HepG2 (cell line): ENCODE measurements around the gene TCERG1L. TPM values are rescaled to one million over a fixed set of nuclear protein-coding genes. Genes with fewer than 3 reads are reported as not detected.
"Not testable (repeated sequence)": the region's sequence is repeated elsewhere in the genome, so short reads cannot be mapped to it uniquely, and the experiment has no call there.

Experiments used
- ATAC-seq: fragments of 200-7000 bp; cut with Tn5 transposase; 3 replicates; pipeline ENCODE4 v1.9.1; 2020; ENCODE audit warnings: mild to moderate bottlenecking, moderate library complexity
- BruUV-seq: library from RNA; stranded (reverse); fragments of 400-500 nt; replicated peaks from 2 replicates; lab custom pipeline; 2021; lab: Mats Ljungman, UMichigan
- CTCF ChIA-PET: fragments of 300-600 bp; formaldehyde crosslinking; extraction: SDS; loops from one replicate; lab custom pipeline; 2021; ENCODE audit warnings: low total read pairs, inconsistent platforms, low intra/inter-chr PET ratio; lab: Yijun Ruan, JAX
- POLR2A ChIA-PET: fragments of 350-600 bp; sonication (Branson Sonifier 250); formaldehyde crosslinking; loops from one replicate; lab custom pipeline; 2020; ENCODE audit warnings: antibody characterized with exemption, inconsistent platforms; lab: Yijun Ruan, JAX
- DNase-seq: peaks from one replicate; pipeline ENCODE4 v3.0.0-alpha.2; 2015; ENCODE audit warnings: low spot score
- FAIRE-seq: peaks from 3 replicates; lab custom pipeline; 2011; peaks lifted over from hg19 to GRCh38; lab: Jason Lieb, UNC
- H2AFZ ChIP-seq: one replicate; pipeline ENCODE4 v1.6.1; 2011; ENCODE audit warnings: low read length, inconsistent platforms
- H3K27ac ChIP-seq: fragments of 300-600 bp; 3 replicates; pipeline ENCODE4 v1.8.0; 2011; ENCODE audit warnings: mixed run types, mild to moderate bottlenecking, mixed read lengths, low read length, inconsistent platforms; ENCODE audit not compliant: insufficient read depth; ENCODE audit errors: extremely low read length
- H3K27me3 ChIP-seq, 2 experiments: fragments of 200-600 bp in 1 of 2; 2 replicates in 1 of 2; 3 replicates in 1 of 2; pipeline versions ENCODE4 v1.6.0 to v1.8.0; 2011; ENCODE audit warnings: low read length in 2 of 2, mild to moderate bottlenecking in 2 of 2, moderate library complexity in 2 of 2, inconsistent platforms in 1 of 2; ENCODE audit not compliant: insufficient read depth in 2 of 2, control insufficient read depth in 1 of 2
- H3K36me3 ChIP-seq, 2 experiments: fragments of 200-600 bp in 1 of 2; replicated peaks in 1 of 2; 2 replicates in 1 of 2; 3 replicates in 1 of 2; pipeline versions ENCODE4 v1.5.1 to v1.8.0; 2011; ENCODE audit warnings: low read length in 2 of 2, inconsistent platforms in 1 of 2; ENCODE audit not compliant: insufficient read depth in 2 of 2, control insufficient read depth in 1 of 2
- H3K4me1 ChIP-seq: 2 replicates; pipeline ENCODE4 v1.5.1; 2012; ENCODE audit warnings: low read length, inconsistent platforms; ENCODE audit not compliant: insufficient read depth
- H3K4me2 ChIP-seq: 2 replicates; pipeline ENCODE4 v1.6.0; 2011; ENCODE audit warnings: low read depth, low read length, inconsistent platforms
- H3K4me3 ChIP-seq, 3 experiments: fragments of 200-600 bp in 1 of 3; sonication (generic), shearing (Covaris generic) in 1 of 3; replicated peaks in 1 of 3; 2 replicates each; pipeline ENCODE4 v1.5.1; 2011 to 2016; ENCODE audit warnings: low read length in 3 of 3, inconsistent platforms in 2 of 3, low read depth in 2 of 3, mild to moderate bottlenecking in 2 of 3, control low read depth in 1 of 3, mixed read lengths in 1 of 3; ENCODE audit not compliant: insufficient read depth in 1 of 3
- H3K79me2 ChIP-seq: one replicate; pipeline ENCODE4 v1.6.1; 2011; ENCODE audit warnings: low read length, inconsistent platforms; ENCODE audit not compliant: insufficient read depth
- H3K9ac ChIP-seq: 2 replicates; pipeline ENCODE4 v1.6.0; 2011; ENCODE audit warnings: mild to moderate bottlenecking, low read depth, low read length, inconsistent platforms; ENCODE audit not compliant: insufficient read depth
- H3K9me3 ChIP-seq: 2 replicates; pipeline ENCODE4 v1.5.1; 2012; ENCODE audit warnings: mild to moderate bottlenecking, low read length
- H4K20me1 ChIP-seq: 2 replicates; pipeline ENCODE4 v1.6.0; 2011; ENCODE audit warnings: inconsistent platforms, mild to moderate bottlenecking, low read length, moderate library complexity; ENCODE audit not compliant: insufficient read depth
- ZNF124 ChIP-seq: sonication (generic); formaldehyde crosslinking; IDR thresholded peaks from 2 replicates; pipeline ENCODE4 v1.4.0; 2020; ENCODE audit warnings: missing genetic modification reagents
- ZNF619 ChIP-seq: sonication (generic); formaldehyde crosslinking; IDR thresholded peaks from 2 replicates; pipeline ENCODE4 v1.4.0; 2020; ENCODE audit warnings: mild to moderate bottlenecking, missing genetic modification reagents
- ZNF782 ChIP-seq: sonication (generic); formaldehyde crosslinking; IDR thresholded peaks from 2 replicates; pipeline ENCODE4 v1.4.0; 2020; ENCODE audit warnings: missing genetic modification reagents, mild to moderate bottlenecking, borderline replicate concordance
- WGBS: methylation state at CpG from one replicate; pipeline ENCODE4 v1.1.6; 2017; ENCODE audit warnings: low lambda C conversion rate; 5-methylcytosine and 5-hydroxymethylcytosine counted together
- in situ Hi-C: cut with HindIII; loops from 2 replicates; pipeline ENCODE4 v1.10.0; 2017; ENCODE audit warnings: low pct_unique_long_range_greater_than_20kb; ENCODE audit not compliant: extremely low pct_ligation_motif_present
- intact Hi-C: fragments of 100-400 bp; cut with micrococcal nuclease; formaldehyde crosslinking; loops from one replicate; pipeline ENCODE4 v1.10.0; 2022; ENCODE audit not compliant: unreplicated experiment
- polyA plus RNA-seq, 8 experiments: library from polyadenylated mRNA; depleted of rRNA in 3 of 8; stranded (reverse) in 7 of 8; unstranded in 1 of 8; fragments of >200 nt; fragmentation: Illumina TruSeq in 4 of 8; extraction: Trizol in 4 of 8; gene quantifications; 2 replicates each; pipeline versions ENCODE4 v1.2.1 to v1.2.3, GENCODE V29; 2011 to 2016; ENCODE audit warnings: low read depth in 4 of 8, missing spikeins in 1 of 8, mixed read lengths in 1 of 8; ENCODE audit not compliant: insufficient read depth in 1 of 8
- total RNA-seq, 5 experiments: library from RNA; depleted of rRNA; stranded (reverse); fragments of >200 nt; fragmentation: Illumina TruSeq; extraction: Trizol; gene quantifications; 2 replicates each; pipeline ENCODE4 v1.2.3, GENCODE V29; 2016; ENCODE audit warnings: low read depth in 1 of 5
- TF ChIP-seq, protein P1 (sequence below): sonication (generic); formaldehyde crosslinking; IDR thresholded peaks from 2 replicates; pipeline ENCODE4 v1.8.0; 2022; ENCODE audit warnings: missing genetic modification reagents, low read depth, mild to moderate bottlenecking, borderline replicate concordance
- TF ChIP-seq, protein P2 (sequence below): sonication (generic); formaldehyde crosslinking; IDR thresholded peaks from 2 replicates; pipeline ENCODE4 v1.4.0; 2020; ENCODE audit warnings: mild to moderate bottlenecking, missing genetic modification reagents, borderline replicate concordance

TCERG1L gene
- total and polyA plus RNA-seq, 2 of the 13 experiments (the other 11 are each of a cell fraction or from before 2014, with no cell fraction given), result not detected

DNA sequence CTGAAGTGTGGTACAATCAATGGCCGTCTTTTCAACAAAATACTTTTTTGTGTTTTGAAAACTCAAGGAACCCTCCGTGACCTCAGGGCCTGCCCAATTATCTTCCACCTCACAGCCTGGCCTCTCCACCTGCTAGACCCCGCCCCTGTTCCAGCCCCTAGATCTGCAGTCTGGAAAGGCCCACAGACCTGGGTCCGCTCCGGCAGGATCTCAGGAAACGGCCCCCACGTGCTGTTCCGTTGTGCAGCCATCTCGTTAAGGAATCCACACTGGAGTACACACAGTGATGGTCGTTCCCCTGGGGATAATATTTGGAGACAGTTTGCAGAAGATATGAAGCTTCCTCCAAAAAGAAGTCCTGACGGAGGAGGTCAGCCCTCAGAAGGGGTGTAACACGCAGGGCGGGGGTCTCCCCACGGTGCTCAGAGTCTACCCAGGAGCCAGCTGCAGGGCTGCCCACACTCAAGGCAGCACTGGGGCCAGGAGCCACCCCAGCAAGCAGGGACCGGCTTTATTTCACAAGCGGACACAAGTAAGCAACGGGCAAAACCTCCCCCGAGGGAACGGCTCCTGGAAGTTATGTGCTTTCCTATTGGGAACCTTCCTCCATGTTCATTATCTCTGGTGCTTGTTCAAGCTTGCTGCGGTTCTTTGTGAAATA, 73.4 kb downstream of the TCERG1L start (continued):
- TF ChIP-seq ZNF124 (CRISPR knock-in tag), result no peak
- TF ChIP-seq, protein P1, sequence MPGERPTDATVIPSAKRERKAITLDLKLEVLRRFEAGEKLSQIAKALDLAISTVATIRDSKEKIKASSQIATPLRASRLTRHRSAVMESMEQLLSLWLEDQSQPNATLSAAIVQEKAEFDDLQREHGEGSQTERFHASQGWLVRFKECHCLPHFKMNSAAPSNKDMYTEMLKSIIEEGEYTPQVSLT, result no peak
- no peak for TF ChIP-seq ZNF782 (CRISPR knock-in tag)
- TF ChIP-seq ZNF619 (CRISPR knock-in tag), result no peak

DNA sequence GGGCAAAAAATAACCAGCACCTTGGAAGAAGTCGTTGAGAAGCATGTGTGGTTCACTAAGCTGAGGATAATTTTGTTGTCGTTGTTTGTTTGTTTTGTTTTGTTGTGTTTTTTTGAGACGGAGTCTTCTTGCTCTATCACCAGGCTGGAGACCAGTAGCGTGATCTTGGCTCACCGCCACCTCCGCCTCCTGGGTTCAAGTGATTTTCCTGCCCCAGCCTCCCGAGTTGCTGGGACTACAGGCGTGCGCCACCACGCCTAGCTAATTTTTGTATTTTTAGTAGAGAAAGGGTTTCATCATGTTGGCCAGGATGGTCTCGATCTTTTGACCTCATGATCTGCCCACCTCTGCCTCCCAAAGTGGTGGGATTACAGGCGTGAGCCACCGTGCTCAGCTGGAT, 76.9 kb downstream of the TCERG1L start:
- DNase-seq, CTCF ChIA-PET: not testable (repeated sequence)

GRCh38 chr10:131233611-131234258, 77.8 kb downstream of the TCERG1L start:
- no peaks in the 10 kb centered on the region for H3K36me3 ChIP-seq
- no peak overlapping the region for H3K9ac ChIP-seq
- ChIA-PET POLR2A (no interaction called here), CTCF (no interaction called here)
- intact Hi-C loops (no loop called here), in situ Hi-C loops (no loop called here)
- ATAC-seq (no peak), DNase-seq (no peak), FAIRE-seq (no peak)
- no peaks in the 10 kb centered on the region for H3K79me2 ChIP-seq
- H3K27ac ChIP-seq, result no peak overlapping the region
- H3K4me2 ChIP-seq, result no peak overlapping the region
- no peaks in the 10 kb centered on the region for H3K9me3 ChIP-seq
- no peak overlapping the region for H3K4me3 ChIP-seq
- BruUV-seq, result no TSS peak
- H2AFZ ChIP-seq, result no peak overlapping the region
- H4K20me1 ChIP-seq, result no peaks in the 10 kb centered on the region
- H3K4me1 ChIP-seq, result no peaks in the 10 kb centered on the region
- 50% methylated on average over 7 of the region's 7 CpGs for WGBS
- peaks cover 3 to 22% of the 10 kb centered on the region in 2 experiments; a peak in 2 of 5 replicates for H3K27me3 ChIP-seq
- TF ChIP-seq, protein P2, sequence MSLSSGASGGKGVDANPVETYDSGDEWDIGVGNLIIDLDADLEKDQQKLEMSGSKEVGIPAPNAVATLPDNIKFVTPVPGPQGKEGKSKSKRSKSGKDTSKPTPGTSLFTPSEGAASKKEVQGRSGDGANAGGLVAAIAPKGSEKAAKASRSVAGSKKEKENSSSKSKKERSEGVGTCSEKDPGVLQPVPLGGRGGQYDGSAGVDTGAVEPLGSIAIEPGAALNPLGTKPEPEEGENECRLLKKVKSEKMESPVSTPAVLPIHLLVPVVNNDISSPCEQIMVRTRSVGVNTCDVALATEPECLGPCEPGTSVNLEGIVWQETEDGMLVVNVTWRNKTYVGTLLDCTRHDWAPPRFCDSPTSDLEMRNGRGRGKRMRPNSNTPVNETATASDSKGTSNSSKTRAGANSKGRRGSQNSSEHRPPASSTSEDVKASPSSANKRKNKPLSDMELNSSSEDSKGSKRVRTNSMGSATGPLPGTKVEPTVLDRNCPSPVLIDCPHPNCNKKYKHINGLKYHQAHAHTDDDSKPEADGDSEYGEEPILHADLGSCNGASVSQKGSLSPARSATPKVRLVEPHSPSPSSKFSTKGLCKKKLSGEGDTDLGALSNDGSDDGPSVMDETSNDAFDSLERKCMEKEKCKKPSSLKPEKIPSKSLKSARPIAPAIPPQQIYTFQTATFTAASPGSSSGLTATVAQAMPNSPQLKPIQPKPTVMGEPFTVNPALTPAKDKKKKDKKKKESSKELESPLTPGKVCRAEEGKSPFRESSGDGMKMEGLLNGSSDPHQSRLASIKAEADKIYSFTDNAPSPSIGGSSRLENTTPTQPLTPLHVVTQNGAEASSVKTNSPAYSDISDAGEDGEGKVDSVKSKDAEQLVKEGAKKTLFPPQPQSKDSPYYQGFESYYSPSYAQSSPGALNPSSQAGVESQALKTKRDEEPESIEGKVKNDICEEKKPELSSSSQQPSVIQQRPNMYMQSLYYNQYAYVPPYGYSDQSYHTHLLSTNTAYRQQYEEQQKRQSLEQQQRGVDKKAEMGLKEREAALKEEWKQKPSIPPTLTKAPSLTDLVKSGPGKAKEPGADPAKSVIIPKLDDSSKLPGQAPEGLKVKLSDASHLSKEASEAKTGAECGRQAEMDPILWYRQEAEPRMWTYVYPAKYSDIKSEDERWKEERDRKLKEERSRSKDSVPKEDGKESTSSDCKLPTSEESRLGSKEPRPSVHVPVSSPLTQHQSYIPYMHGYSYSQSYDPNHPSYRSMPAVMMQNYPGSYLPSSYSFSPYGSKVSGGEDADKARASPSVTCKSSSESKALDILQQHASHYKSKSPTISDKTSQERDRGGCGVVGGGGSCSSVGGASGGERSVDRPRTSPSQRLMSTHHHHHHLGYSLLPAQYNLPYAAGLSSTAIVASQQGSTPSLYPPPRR (CRISPR knock-in tag), result no peak

More for the DNA sequence above, 76.9 kb downstream of the TCERG1L start:
- WGBS, result 33% methylated on average over 13 of the region's 13 CpGs
- ATAC-seq, H3K4me3 ChIP-seq, H3K27ac ChIP-seq, H3K4me1 ChIP-seq, BruUV-seq, H3K9ac ChIP-seq, in situ Hi-C loops, H2AFZ ChIP-seq, H3K36me3 ChIP-seq, FAIRE-seq, H4K20me1 ChIP-seq, POLR2A ChIA-PET, H3K4me2 ChIP-seq, H3K79me2 ChIP-seq, H3K9me3 ChIP-seq, intact Hi-C loops: not testable (repeated sequence)
- peaks cover 3 to 29% of the 10 kb centered on the region in 2 experiments; a peak in 3 of 5 replicates for H3K27me3 ChIP-seq
